ENCODE measurements around the gene TMEM209.
A peak's percentile ranks its signal among the peaks of the same experiment; 100 is the strongest.
"Not testable (repeated sequence)": the region's sequence is repeated elsewhere in the genome, so short reads cannot be mapped to it uniquely, and the experiment has no call there.

TMEM209 gene

DNA sequence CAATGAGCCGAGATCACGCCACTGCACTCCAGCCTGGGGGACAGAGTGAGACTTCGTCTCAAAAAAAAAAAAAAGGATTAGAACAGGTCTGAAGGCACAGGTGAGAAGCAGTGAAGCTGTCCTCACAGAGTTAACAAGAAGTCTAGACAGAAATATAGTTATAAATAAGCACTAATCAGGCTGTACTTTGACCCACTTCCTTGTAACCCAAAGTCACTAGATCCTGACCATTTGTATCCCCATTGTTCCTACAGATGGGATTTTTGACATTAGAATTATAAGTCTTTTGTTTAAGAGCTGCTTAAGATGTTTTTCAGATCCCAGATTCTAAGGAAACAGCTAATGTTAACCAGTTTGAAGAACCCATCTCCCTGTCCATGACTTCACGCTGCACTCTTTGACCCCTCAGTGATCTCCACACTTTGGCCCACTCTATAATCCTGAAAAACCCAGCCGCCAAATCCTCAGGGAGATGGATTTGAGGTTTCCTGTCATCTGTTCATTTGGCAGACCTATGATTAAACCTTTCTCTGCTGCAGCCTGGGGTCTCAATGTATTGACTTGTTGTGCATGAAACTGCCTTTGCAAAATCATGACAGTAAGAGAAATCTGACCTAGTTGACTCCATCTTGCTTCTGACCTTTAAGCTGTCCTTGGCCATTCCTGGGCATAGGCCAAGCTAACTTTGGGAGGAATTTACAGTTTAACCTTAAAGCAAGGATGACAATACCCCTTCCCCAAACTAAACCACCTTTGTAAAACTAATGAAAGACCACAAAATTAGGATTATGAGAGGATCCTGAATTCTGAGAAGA, 13.8 kb upstream of the TMEM209 start:
- no peak for DNase-seq (ENCODE audit: low spot score)

GRCh38 chr7:130216750-130217149, 11.5 kb upstream of the TMEM209 start:
- DNase-seq (ENCODE audit: low spot score): no peak

- no peak for DNase-seq (ENCODE audit: low spot score)
Observed at GRCh38 chr7:130216025-130216424, 10.8 kb upstream of the TMEM209 start.

DNA sequence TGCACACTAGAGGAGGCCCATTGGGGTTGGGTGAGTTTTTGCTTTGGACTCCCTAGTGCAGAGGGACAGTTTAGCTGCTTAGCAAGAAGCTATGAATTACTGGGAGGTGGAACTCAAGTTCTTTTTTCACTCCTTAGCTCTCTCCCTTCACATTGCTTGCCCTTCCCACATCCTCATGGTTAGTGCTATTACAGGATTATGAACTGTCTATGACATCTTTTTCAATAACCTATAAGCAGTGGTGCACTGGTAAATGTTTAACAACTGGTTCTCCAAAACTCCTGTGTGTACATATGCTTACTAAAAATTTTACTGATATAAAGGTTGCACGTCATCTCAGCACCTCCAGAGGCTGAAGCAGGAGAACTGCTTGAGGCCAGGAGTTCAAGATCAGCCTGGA, 8.6 kb upstream of the TMEM209 start:
- DNase-seq (ENCODE audit: low spot score): no peak

DNA sequence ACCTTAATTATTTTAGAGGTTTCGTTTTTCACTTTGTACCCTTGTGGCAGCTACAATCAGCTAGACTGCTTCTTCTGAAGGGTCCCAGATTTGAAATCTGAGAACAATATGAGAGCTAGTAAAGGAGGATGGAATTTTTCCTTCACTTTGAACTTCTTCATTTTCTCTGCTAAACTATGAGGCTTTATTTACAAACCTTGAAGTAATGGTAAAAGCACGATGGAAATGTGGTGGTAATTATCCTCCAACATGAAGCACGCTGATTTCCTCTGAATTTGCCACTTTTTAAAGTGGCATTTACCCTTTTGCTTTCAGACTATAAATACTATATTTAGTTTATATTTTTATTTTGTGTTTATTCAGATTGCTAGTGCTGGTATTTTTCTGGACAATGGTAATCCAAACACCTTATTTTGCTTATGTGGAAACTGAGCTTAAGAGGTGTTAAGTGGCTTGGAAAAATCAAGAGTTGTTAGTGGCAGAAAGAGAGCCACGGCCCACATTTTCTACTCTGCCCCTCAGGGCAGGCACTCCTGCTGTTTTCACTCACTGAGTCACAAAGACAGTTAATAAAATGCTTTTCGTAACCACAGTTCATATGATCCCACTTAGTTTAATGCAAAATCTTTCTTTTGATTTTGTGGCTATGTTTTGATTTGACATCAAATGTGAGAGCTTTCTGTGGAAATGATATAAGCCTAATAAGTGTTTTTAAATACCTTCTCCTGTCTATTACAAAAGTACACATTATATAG, 5.2 kb upstream of the TMEM209 start:
- no peak for DNase-seq (ENCODE audit: low spot score)

- DNase-seq (ENCODE audit: low spot score): no peak
Observed at GRCh38 chr7:130208516-130208915, 3.3 kb upstream of the TMEM209 start.

DNA sequence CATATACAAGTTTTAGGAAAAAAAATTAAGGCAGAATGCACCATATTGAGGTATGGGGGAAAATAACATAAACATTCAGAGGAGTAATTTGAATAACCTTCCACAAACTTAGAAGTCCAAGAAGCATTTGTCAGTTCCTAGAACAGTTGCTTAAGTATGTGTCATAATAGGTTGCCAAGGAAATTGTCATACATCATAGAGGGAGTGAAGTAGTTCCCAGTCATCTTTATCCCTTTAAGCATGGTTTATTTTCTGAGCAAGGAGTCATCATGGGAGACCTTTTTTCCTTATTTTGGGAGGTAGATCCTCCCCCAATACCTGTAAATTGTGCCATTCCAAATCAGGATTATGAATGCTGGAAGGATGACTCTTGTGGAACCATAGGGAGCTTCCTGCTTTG, 2.4 kb upstream of the TMEM209 start, which contains the start of gene SSMEM1:
Gene SSMEM1, plus strand, starts transcription at position 219 of the 400 bp plus-strand sequence. Its CDS starts 51 bp downstream, at position 270.
- no peak for DNase-seq (ENCODE audit: low spot score)

- no peak for DNase-seq (ENCODE audit: low spot score)
Observed at GRCh38 chr7:130207033-130207432, 1.8 kb upstream of the TMEM209 start.

- DNase-seq (ENCODE audit: low spot score): no peak
Observed at GRCh38 chr7:130201796-130202195, 3.4 kb downstream of the TMEM209 start.

- no peak for DNase-seq (ENCODE audit: low spot score)
Observed at GRCh38 chr7:130197094-130197493, 8.1 kb downstream of the TMEM209 start.

- no peak for DNase-seq (ENCODE audit: low spot score)
Observed at GRCh38 chr7:130196476-130196875, 8.7 kb downstream of the TMEM209 start.

GRCh38 chr7:130195396-130195795, 9.8 kb downstream of the TMEM209 start:
- no peak for DNase-seq (ENCODE audit: low spot score)

GRCh38 chr7:130191791-130192190, 13.4 kb downstream of the TMEM209 start:
- DNase-seq (ENCODE audit: low spot score): no peak

DNA sequence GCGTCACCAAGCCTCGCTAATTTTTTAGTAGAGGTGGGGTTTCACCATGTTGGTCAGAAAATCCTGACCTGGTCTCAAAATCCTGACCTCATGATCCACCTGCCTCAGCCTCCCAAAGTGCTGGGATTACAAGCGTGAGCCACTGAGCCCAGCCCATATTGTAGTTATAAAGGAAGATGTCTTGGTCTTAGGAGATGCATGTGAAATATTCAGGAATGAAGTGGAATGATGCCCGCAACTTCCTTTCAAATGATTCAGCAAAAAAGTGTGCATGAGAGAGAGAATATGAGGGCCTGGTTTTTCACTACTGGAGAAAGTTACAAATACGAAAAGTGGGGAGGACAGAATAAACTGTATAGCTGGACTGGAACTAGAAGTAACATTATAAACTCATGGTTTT, 15.9 kb downstream of the TMEM209 start:
- no peak for DNase-seq (ENCODE audit: low spot score)

- no peak for DNase-seq (ENCODE audit: low spot score)
Observed at GRCh38 chr7:130187360-130187759, 17.8 kb downstream of the TMEM209 start.

- DNase-seq (ENCODE audit: low spot score): not testable (repeated sequence)
Observed at GRCh38 chr7:130184349-130184748, 20.9 kb downstream of the TMEM209 start.

DNA sequence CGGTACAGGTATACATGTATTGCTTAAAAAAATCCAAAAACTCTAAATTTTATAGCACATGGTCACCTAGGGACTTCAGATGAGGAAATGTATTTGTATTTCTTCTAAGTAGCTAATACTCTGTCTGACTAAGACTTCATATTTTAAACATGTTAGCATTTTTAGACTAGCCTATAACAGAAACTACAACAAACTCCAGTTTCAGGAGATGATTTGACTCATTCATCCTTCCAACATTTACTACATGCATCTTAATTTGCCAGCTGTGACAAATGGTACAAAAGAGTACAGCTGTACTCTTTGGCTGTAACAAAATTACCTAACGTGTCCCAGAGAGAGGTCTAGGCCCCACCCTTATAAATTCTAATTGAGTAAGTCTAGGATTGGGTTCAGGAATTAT, 22.2 kb downstream of the TMEM209 start:
- DNase-seq (ENCODE audit: low spot score): peak; percentile 64

DNA sequence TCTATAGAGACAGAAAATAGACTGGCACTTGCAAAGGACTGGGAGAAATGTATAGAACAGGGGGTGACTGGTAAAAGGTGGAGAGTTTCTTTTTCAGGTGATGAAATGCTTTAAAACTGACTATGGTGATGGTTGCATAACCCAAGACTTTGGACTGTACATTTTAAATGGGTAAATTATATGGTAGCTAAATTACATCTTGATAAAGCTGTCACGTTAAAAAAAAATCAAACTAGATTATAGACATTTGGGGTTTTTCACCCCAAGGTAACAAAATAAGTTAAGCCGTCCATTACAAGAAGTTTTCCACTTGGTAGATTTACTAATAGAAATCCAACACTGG, 24.0 kb downstream of the TMEM209 start:
- no peak for DNase-seq (ENCODE audit: low spot score)

- DNase-seq (ENCODE audit: low spot score): peak; percentile 80
Observed at GRCh38 chr7:130180571-130181262, 24.5 kb downstream of the TMEM209 start.

DNA sequence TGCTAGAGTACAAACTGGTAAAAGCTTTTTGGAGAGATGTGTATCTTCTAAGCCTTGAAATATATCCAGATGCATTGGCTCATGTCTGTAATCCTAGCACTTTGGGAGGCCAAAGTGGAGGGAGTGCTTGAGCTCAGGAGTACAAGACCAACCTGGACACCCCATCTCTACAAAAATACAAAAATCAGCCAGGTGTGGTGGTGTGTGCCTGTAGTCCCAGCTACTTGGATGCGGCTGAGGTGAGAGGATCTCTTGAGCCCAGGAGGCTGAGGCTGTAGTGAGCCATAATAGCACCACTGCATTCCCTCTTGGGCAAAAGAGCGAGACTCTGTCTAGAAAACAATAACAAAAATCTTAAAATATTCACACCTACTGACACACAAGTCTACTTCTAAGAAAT, 25.6 kb downstream of the TMEM209 start:
- DNase-seq (ENCODE audit: low spot score): no peak

DNA sequence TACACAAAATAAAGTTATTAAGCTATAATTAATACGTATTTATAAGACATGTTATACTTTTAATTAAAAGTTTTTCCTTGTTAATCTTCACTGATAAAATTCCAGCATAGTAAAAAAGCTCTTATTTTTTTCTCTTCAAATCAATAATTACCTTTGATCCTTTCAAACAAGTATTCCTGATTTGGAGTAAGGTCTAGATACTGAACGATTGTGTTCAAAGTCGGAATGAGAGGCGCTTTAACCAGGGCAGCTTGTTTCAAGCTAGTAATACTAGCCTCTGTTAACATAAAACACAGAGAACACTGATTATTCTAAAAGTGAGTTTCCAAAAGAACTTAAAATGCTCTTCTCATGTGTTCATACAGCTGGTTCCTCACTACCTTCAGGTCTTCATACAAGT, 27.0 kb downstream of the TMEM209 start:
- DNase-seq (ENCODE audit: low spot score): no peak

DNA sequence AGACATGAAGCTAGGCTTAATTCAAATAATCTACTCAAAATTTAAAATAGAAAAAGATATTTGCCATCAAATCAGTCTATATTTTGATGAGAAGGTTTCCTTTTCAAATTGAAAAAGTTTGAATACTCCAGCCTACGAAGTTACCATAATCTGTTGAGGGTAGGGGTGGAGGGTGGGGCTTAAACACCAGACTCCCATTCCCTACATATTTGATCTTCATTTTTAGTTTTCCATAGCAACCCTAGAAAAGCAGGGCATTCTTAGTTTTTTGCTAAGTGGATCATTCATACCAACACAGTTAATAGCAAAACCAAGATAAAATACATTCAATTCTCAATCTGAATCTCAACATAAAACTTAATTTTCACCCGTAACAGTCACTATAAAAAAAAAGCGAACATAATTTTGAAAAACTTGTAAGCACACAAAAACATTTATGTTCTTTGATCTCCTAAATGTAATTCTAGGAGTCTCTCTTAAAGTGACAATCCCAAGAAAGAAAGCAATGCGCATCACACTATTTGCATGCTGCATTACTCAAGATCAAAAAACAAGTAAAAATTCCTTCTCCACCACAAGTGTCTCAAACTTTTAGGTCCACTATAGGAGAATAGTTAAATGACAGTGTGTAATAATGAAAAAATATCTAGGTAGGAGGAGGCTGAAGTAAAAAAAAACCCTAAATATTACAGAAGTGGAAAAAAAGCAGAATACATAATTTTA, 30.8 kb downstream of the TMEM209 start:
- no peak for DNase-seq (ENCODE audit: low spot score)

All from activated CD4-positive, alpha-beta T cell treated with anti-CD3 and anti-CD28 coated beads, Interleukin-2, Interleukin-4, amounts not matched to agents 100 ng/mL and 50 ng/mL, durations not matched to agents 16 hours and 8 hours (primary cell).